Keratinocyte (primary cell): ENCODE data around the gene PAOX. TPM values are rescaled to one million over a fixed set of nuclear protein-coding genes. Genes with fewer than 3 reads are reported as not detected.

ENCODE experiments used
- DNase-seq: peaks from one replicate; pipeline ENCODE4 v3.0.0-alpha.2; 2011; ENCODE audit warnings: low read depth, missing footprints, low spot score
- FAIRE-seq: peaks from 2 replicates; lab custom pipeline; 2011; peaks lifted over from hg19 to GRCh38; lab: Jason Lieb, UNC
- H2AFZ ChIP-seq: 2 replicates; pipeline ENCODE4 v1.6.0; 2012; ENCODE audit warnings: low read length, control low read depth, inconsistent platforms; ENCODE audit not compliant: control insufficient read depth
- H3K27ac ChIP-seq: 2 replicates; pipeline ENCODE4 v1.5.1; 2011; ENCODE audit warnings: low read length; ENCODE audit not compliant: control insufficient read depth, insufficient read depth
- H3K27me3 ChIP-seq: 3 replicates; pipeline ENCODE4 v1.6.0; 2011; ENCODE audit warnings: low read length; ENCODE audit not compliant: control insufficient read depth, insufficient read depth; ENCODE audit errors: extremely low read depth
- H3K36me3 ChIP-seq, 2 experiments: 2 replicates in 1 of 2; 3 replicates in 1 of 2; pipeline ENCODE4 v1.5.1; 2011; ENCODE audit warnings: low read length in 2 of 2, mild to moderate bottlenecking in 1 of 2; ENCODE audit not compliant: control insufficient read depth in 2 of 2, insufficient read depth in 2 of 2; ENCODE audit errors: extremely low read depth in 1 of 2
- H3K4me1 ChIP-seq: 3 replicates; pipeline ENCODE4 v1.5.1; 2011; ENCODE audit warnings: low read length; ENCODE audit not compliant: control insufficient read depth, insufficient read depth; ENCODE audit errors: extremely low read depth
- H3K4me2 ChIP-seq: 3 replicates; pipeline ENCODE4 v1.6.0; 2011; ENCODE audit warnings: low read depth, low read length; ENCODE audit not compliant: control insufficient read depth, insufficient read depth; ENCODE audit errors: extremely low read depth
- H3K4me3 ChIP-seq, 3 experiments: fragments of 200-600 bp in 1 of 3; sonication (generic) in 1 of 3; 2 replicates in 2 of 3; 3 replicates in 1 of 3; pipeline ENCODE4 v1.5.1; 2011 to 2016; ENCODE audit warnings: low read length in 3 of 3, mild to moderate bottlenecking in 3 of 3, control low read depth in 2 of 3, inconsistent platforms in 1 of 3, low read depth in 1 of 3, mixed read lengths in 1 of 3, mixed run types in 1 of 3, moderate library complexity in 1 of 3; ENCODE audit not compliant: control insufficient read depth in 2 of 3, insufficient read depth in 2 of 3; ENCODE audit errors: extremely low read depth in 1 of 3
- H3K79me2 ChIP-seq: 2 replicates; pipeline ENCODE4 v1.6.0; 2012; ENCODE audit warnings: low read length; ENCODE audit not compliant: control insufficient read depth, insufficient read depth
- H3K9ac ChIP-seq: 3 replicates; pipeline ENCODE4 v1.6.0; 2011; ENCODE audit warnings: low read length; ENCODE audit not compliant: control insufficient read depth, insufficient read depth; ENCODE audit errors: extremely low read depth
- H3K9me1 ChIP-seq: 3 replicates; pipeline ENCODE4 v1.6.0; 2011; ENCODE audit warnings: low read length; ENCODE audit not compliant: control insufficient read depth, insufficient read depth; ENCODE audit errors: extremely low read depth
- H3K9me3 ChIP-seq: 2 replicates; pipeline ENCODE4 v1.5.1; 2012; ENCODE audit warnings: low read depth, low read length; ENCODE audit not compliant: control insufficient read depth
- H4K20me1 ChIP-seq: 3 replicates; pipeline ENCODE4 v1.6.0; 2011; ENCODE audit warnings: low read length; ENCODE audit not compliant: control insufficient read depth, insufficient read depth; ENCODE audit errors: extremely low read depth
- EZH2 ChIP-seq: IDR thresholded peaks from one replicate; pipeline ENCODE4 v1.6.1; 2012; ENCODE audit warnings: inconsistent platforms, mild to moderate bottlenecking, low read length, moderate library complexity
- dilution Hi-C: fragments of 300-500 bp; cut with MboI; formaldehyde crosslinking; loops from one replicate; pipeline ENCODE4 v1.7.0; 2020; ENCODE audit warnings: low sequenced_read_pairs; ENCODE audit not compliant: extremely low pct_ligation_motif_present
- polyA plus RNA-seq, 5 experiments: library from polyadenylated mRNA; depleted of rRNA in 3 of 5; stranded (reverse) in 3 of 5; stranded (forward) in 1 of 5; unstranded in 1 of 5; fragments of >200 nt; gene quantifications; 1 replicate in 1 of 5; 2 replicates in 3 of 5; 3 replicates in 1 of 5; pipeline versions ENCODE4 v1.2.1 to v1.2.3, GENCODE V29; 2011 to 2012; ENCODE audit warnings: missing spikeins in 2 of 5, low read depth in 1 of 5, low replicate concordance in 1 of 5
- TF ChIP-seq, protein P1 (sequence below), 3 experiments: IDR thresholded peaks in 1 of 3; conservative IDR thresholded peaks in 1 of 3; optimal IDR thresholded peaks in 1 of 3; 2 replicates in 2 of 3; 3 replicates in 1 of 3; pipeline versions ENCODE3 to v1.5.1; 2011; ENCODE audit warnings: low read length in 3 of 3, mild to moderate bottlenecking in 3 of 3, moderate library complexity in 2 of 3, control low read depth in 1 of 3, inconsistent platforms in 1 of 3; ENCODE audit not compliant: insufficient read depth in 2 of 3; ENCODE audit errors: extremely low read depth in 1 of 3

The PAOX gene
- polyA plus RNA-seq, 1 donor (not counting 4 experiments of a cell fraction or from before 2014, with no cell fraction given): 2.6 TPM

DNA sequence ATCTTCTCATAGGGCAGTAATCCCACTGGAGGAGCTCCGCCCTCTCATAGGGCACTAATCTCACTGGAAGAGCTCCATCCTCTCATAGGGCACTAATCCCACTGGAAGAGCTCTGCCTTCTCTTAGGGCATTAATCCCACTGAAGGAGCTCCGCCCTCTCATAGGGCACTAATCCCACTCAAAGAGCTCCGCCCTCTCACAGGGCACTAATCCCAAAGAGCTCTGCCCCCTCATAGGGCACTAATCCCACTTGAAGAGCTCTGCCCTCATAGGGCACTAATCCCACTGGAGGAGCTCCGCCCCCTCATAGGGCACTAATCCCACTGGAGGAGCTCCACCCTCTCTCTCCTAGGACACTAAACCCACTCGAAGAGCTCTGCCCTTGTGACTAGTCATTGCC, 17.8 kb upstream of the PAOX start:
- Histone ChIP-seq H2AFZ (no peak overlapping the region), H3K27me3 (peaks cover 7% of the 10 kb centered on the region), H3K9me1 (no peaks in the 10 kb centered on the region), H3K36me3 (peaks cover 9 to 15% of the 10 kb centered on the region in 2 experiments), H3K9ac (no peak overlapping the region), H3K9me3 (no peaks in the 10 kb centered on the region), H3K79me2 (no peaks in the 10 kb centered on the region), H3K4me2 (no peak overlapping the region), H3K4me3 (no peak overlapping the region), H3K27ac (no peak overlapping the region), H4K20me1 (no peaks in the 10 kb centered on the region), H3K4me1 (peaks cover 5% of the 10 kb centered on the region)
- dilution Hi-C loops: no loop called here
- DNase-seq (no peak), FAIRE-seq (no peak)
- TF ChIP-seq EZH2: no peak
- TF ChIP-seq, protein P1, sequence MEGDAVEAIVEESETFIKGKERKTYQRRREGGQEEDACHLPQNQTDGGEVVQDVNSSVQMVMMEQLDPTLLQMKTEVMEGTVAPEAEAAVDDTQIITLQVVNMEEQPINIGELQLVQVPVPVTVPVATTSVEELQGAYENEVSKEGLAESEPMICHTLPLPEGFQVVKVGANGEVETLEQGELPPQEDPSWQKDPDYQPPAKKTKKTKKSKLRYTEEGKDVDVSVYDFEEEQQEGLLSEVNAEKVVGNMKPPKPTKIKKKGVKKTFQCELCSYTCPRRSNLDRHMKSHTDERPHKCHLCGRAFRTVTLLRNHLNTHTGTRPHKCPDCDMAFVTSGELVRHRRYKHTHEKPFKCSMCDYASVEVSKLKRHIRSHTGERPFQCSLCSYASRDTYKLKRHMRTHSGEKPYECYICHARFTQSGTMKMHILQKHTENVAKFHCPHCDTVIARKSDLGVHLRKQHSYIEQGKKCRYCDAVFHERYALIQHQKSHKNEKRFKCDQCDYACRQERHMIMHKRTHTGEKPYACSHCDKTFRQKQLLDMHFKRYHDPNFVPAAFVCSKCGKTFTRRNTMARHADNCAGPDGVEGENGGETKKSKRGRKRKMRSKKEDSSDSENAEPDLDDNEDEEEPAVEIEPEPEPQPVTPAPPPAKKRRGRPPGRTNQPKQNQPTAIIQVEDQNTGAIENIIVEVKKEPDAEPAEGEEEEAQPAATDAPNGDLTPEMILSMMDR (optimal IDR thresholded peaks at IDR 0.05 in 1 of 3, IDR thresholded peaks at IDR 0.05 in 1 of 3, conservative IDR thresholded peaks at IDR 0.05 in 1 of 3; ENCODE audit: extremely low read depth in 1 of 3, insufficient read depth in 2 of 3, low read length in 3 of 3): no peak

- no peak overlapping the region for H3K27ac ChIP-seq
- H3K27me3 ChIP-seq: peaks cover under 1% of the 10 kb centered on the region
- H3K4me3 ChIP-seq: no peak overlapping the region
- DNase-seq: no peak
- no peak for TF ChIP-seq EZH2
- TF ChIP-seq, protein P1 (optimal IDR thresholded peaks at IDR 0.05 in 1 of 3, IDR thresholded peaks at IDR 0.05 in 1 of 3, conservative IDR thresholded peaks at IDR 0.05 in 1 of 3; ENCODE audit: extremely low read depth in 1 of 3, insufficient read depth in 2 of 3, low read length in 3 of 3): no peak
- no peaks in the 10 kb centered on the region for H4K20me1 ChIP-seq
- peaks cover 5% of the 10 kb centered on the region for H3K4me1 ChIP-seq
- H3K9ac ChIP-seq: no peak overlapping the region
- no peaks in the 10 kb centered on the region for H3K9me3 ChIP-seq
- H3K4me2 ChIP-seq: no peak overlapping the region
- peaks cover 12 to 21% of the 10 kb centered on the region in 2 experiments for H3K36me3 ChIP-seq
- H2AFZ ChIP-seq: no peak overlapping the region
- dilution Hi-C loops: no loop called here
- no peaks in the 10 kb centered on the region for H3K79me2 ChIP-seq
- FAIRE-seq: no peak
- no peaks in the 10 kb centered on the region for H3K9me1 ChIP-seq
These were observed 17.2 kb upstream of the PAOX start for GRCh38 chr10:133361773-133362441.
